Fibroblast of villous mesenchyme (primary cell): ENCODE results near the gene KDM7A. TPM values are rescaled to one million over a fixed set of nuclear protein-coding genes. Genes with fewer than 3 reads are reported as not detected.

Source experiments
- DNase-seq: peaks from one replicate; pipeline ENCODE4 v3.0.0-alpha.2; 2010; ENCODE audit warnings: low read depth
- H3K4me3 ChIP-seq: 2 replicates; pipeline ENCODE4 v1.5.1; 2011; ENCODE audit warnings: low read depth, mild to moderate bottlenecking, low read length
- CTCF ChIP-seq: IDR thresholded peaks from 2 replicates; pipeline ENCODE4 v1.5.1; 2012; ENCODE audit warnings: low read depth, mild to moderate bottlenecking, low read length; ENCODE audit not compliant: insufficient read depth
- total RNA-seq: library from RNA; depleted of rRNA; stranded (reverse); fragments of >200 nt; gene quantifications from 2 replicates; pipeline ENCODE4 v1.2.3, GENCODE V29; 2012

Gene KDM7A
- total RNA-seq, 1 donor, result 3.9 TPM

- TF ChIP-seq CTCF, result no peak
- H3K4me3 ChIP-seq, result peak overlapping the region; percentile 74
- DNase-seq, result peak; percentile 18
Observed at GRCh38 chr7:140062118-140062527, 114.7 kb downstream of the KDM7A start.

- H3K4me3 ChIP-seq, result peak overlapping the region; percentile 74
- TF ChIP-seq CTCF, result no peak
- no peak for DNase-seq
Observed at GRCh38 chr7:140061607-140061930, 115.2 kb downstream of the KDM7A start.

GRCh38 chr7:140060788-140061606, 115.8 kb downstream of the KDM7A start:
- TF ChIP-seq CTCF, result no peak
- peak; percentile 91 for DNase-seq
- H3K4me3 ChIP-seq, result peak overlapping the region; percentile 74

GRCh38 chr7:140060243-140060630, 116.5 kb downstream of the KDM7A start:
- H3K4me3 ChIP-seq, result no peak overlapping the region
- no peak for TF ChIP-seq CTCF
- DNase-seq, result no peak

GRCh38 chr7:140059273-140060242, 117.2 kb downstream of the KDM7A start:
- no peak for TF ChIP-seq CTCF
- no peak overlapping the region for H3K4me3 ChIP-seq
- peak; percentile 94 for DNase-seq

- no peak for DNase-seq
Observed at GRCh38 chr7:140058517-140058916, 118.3 kb downstream of the KDM7A start.

More at GRCh38 chr7:140058517-140058916, 118.3 kb downstream of the KDM7A start:
- no peak overlapping the region for H3K4me3 ChIP-seq
- TF ChIP-seq CTCF, result no peak
